Coronary artery (tissue), 2 donors: Measurements from ENCODE around the gene NEURL2.

ENCODE experiments used
- DNase-seq: peaks from one replicate; pipeline ENCODE4 v3.0.0-alpha.2; 2017; ENCODE audit warnings: low spot score
- H3K27ac ChIP-seq, 2 donors: fragments of 200-600 bp; sonication (generic); one replicate each; pipeline ENCODE4 v1.5.1; 2016 to 2019
- H3K4me3 ChIP-seq: fragments of 200-600 bp; sonication (generic); 2 replicates; pipeline ENCODE4 v1.5.1; 2016; ENCODE audit warnings: mild to moderate bottlenecking, moderate library complexity
- CTCF ChIP-seq: fragments of 200-600 bp; sonication (generic); IDR thresholded peaks from one replicate; pipeline ENCODE4 v1.5.1; 2019; ENCODE audit warnings: antibody characterized with exemption

Gene NEURL2

GRCh38 chr20:45925821-45926506, 35.0 kb upstream of the NEURL2 start:
- Histone ChIP-seq H3K27ac (peak overlapping the region in 1 of 2 donors; percentile 84), H3K4me3 (no peak overlapping the region)
- DNase-seq = no peak
- no peak for TF ChIP-seq CTCF

GRCh38 chr20:45924391-45925261, 33.6 kb upstream of the NEURL2 start:
- H3K27ac ChIP-seq = peak overlapping the region; percentile 21 to 84
- DNase-seq = no peak

GRCh38 chr20:45921337-45922189, 30.6 kb upstream of the NEURL2 start:
- DNase-seq = no peak
- peak overlapping the region in 1 of 2 donors; percentile 85 for H3K27ac ChIP-seq
- H3K4me3 ChIP-seq = no peak overlapping the region
- no peak for TF ChIP-seq CTCF

More at GRCh38 chr20:45924391-45925261, 33.6 kb upstream of the NEURL2 start:
- no peak for TF ChIP-seq CTCF
- peak overlapping the region; percentile 40 for H3K4me3 ChIP-seq

GRCh38 chr20:45920462-45921336, 29.7 kb upstream of the NEURL2 start:
- TF ChIP-seq CTCF = no peak
- H3K27ac ChIP-seq = peak overlapping the region; percentile 24 to 85
- no peak overlapping the region for H3K4me3 ChIP-seq
- no peak for DNase-seq

GRCh38 chr20:45919542-45920399, 28.8 kb upstream of the NEURL2 start:
- no peak for TF ChIP-seq CTCF
- Histone ChIP-seq H3K4me3 (peak overlapping the region; percentile 42), H3K27ac (peak overlapping the region; percentile 25 to 85)
- DNase-seq = no peak
